HG03039 (cell line): Measurements from ENCODE around the gene IL16.

Experiments
- ATAC-seq: cut with Tn5 transposase; IDR thresholded peaks from one replicate; pipeline ENCODE4 v1.9.1; 2021; ENCODE audit warnings: mild to moderate bottlenecking, moderate library complexity; ENCODE audit not compliant: unreplicated experiment

IL16 gene

DNA sequence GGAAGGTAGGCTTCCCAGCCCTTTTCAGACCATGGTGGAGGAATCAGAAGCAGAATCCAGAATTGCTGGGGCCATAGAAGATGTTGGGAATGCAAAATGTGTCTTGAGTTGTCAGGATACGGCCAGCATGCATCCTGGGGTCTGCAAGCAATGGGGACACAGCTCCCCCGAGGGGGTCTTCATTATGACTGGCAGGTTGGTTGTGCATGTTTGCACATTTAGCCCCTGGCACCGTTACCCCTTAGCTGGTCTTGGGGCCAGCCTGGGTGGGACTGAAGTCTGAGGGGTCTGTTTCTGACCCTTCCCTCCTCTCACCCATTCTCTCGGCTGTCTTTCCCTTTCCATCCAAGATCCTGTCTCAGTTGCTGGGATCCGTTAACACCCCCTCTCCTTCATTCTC lies 76.5 kb downstream of the IL16 start:
- no peak for ATAC-seq

GRCh38 chr15:81273855-81274254 lies 77.2 kb downstream of the IL16 start:
- ATAC-seq: no peak

- ATAC-seq: no peak
These were observed 77.6 kb downstream of the IL16 start for GRCh38 chr15:81274255-81274654.

DNA sequence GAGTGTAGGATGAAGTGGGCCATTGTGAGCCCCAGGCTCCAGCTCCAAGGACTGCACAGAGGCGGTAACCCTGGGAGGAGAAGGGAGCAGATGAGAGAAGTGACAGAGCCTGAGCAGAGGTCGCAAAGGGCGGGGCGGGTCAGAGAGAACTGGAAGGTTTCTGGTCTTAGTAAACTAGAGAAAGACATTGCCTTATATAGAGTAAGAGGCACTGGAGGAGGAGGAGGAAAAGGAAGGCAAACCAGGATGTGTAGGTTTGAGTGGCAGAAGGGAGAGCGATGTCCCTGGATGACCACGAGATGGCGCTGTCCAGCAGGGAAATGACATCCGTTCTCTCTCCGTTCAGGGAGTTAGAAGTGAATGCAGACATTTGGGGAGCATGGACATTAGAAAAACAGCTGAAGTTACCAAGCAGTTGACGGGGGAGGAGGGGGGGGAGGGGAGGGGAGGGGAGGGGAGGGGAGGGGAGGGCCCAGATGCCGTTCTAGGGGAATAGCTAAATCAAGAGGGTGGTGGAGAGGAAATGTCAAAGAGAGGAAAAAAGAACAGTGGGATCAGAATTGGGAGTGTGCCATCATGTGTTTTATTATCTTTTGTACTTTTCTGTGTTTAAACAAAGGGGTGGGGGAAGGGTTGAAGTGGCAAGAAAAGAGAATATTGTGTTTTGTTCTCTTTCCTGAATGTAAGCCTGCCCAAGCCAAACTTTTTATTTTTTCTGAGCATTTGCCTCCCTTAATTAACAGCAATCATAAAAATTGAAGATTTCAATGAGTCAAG lies 78.4 kb downstream of the IL16 start:
- ATAC-seq: peak; percentile 75

DNA sequence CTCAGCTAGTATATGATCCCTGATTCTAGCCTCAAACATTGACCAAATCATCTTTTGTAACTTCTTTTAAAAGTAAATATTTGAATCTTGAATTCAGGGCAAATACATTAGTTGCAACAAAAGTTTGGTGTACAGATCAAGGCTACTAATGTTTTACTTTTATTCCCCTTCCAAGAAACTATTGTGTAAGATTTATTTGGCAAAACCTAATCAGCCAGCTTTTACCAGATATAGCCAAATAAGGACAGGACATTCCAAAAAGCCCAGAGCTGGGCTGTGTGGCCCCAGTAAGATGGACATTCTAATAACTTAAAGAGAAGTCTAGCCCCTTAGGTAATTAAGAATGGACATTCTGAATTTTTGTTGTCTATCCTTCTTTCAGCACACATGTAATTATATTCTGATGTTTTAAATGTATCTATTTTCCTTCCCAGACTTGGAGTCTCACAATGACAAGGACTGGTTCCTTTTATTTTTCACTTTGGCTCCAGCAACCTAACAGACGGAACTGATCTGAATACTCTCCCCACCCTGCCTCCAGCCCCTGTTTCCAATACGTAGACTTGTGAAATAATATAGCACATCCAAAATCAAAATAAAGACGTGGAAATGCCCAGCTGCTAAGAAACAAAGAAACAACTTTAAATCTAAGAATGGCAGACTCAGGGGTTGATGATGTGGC lies 79.2 kb downstream of the IL16 start:
- no peak for ATAC-seq

GRCh38 chr15:81276967-81277366 lies 80.3 kb downstream of the IL16 start:
- no peak for ATAC-seq

- ATAC-seq: no peak
These were observed 81.2 kb downstream of the IL16 start for GRCh38 chr15:81277851-81278250.

DNA sequence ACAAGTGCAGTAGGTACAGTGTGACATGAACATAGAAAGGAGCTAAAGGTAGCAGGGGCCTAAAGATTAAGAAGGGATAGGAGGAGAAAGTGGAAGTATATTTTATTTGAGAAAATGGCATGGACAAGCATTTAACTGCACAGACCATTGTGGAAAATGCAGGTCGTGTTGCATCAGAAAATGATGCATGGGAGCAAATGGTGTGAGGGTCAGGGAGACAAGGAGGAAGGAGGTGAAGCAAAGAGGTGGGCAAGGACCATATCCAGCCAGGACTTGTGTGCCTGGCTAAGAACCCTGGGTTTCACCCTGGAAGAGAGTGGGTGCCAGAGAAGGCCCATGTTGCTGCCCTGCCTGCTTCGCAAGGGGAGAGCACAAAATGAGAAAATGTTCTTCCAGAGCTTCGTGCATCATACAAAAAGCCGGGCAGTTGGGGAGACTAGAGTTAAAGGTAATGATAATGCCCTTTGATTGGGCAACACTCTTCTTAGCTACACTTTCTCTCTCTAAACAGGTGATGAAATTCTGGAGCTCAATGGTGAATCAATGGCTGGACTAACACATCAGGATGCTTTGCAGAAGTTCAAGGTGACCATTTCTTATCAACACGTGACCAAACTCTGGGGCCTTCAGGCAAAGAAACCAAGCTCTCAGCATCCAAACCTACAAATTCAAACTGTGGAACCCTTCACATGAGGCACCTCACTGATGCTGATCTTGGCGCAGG lies 81.8 kb downstream of the IL16 start:
- no peak for ATAC-seq

DNA sequence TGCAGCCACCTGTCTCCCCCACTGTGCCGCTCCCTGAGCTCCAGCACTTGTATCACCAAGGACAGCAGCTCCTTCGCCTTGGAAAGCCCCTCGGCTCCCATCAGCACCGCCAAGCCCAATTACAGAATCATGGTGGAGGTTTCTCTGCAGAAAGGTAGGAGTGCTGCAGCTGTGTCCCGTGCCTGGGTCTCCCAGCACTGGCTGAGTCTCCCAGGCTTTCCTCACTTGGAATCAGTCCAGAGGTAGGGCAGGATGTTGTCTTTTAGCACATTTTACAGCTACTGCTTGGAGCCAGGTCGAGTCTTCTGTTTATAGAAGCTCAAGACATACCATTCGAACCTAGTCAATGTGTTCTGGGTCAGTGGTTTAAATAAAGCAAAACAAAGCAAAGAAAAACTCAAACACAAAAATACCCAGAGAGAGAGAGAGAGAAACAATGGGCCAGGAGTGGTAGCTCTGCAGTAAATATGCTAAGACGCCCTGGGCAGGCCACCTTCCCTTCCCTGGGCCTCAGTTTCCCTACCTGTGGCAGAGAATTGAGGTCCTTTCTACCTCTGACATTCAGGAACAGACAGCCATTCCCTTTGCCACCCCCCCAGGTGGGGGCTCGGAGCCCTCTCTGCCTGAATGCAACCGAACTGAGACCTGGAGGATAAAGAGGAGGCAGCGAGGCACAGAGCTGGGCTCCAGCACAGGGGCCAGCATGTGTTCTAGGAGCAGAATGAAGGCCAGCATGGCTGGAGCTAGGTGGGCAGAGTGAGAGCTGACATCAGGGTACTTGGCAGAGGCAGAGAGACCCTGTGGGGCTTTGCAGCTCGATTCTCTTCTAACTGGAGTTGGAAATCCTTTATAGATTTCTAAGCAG lies 83.2 kb downstream of the IL16 start:
- no peak for ATAC-seq

DNA sequence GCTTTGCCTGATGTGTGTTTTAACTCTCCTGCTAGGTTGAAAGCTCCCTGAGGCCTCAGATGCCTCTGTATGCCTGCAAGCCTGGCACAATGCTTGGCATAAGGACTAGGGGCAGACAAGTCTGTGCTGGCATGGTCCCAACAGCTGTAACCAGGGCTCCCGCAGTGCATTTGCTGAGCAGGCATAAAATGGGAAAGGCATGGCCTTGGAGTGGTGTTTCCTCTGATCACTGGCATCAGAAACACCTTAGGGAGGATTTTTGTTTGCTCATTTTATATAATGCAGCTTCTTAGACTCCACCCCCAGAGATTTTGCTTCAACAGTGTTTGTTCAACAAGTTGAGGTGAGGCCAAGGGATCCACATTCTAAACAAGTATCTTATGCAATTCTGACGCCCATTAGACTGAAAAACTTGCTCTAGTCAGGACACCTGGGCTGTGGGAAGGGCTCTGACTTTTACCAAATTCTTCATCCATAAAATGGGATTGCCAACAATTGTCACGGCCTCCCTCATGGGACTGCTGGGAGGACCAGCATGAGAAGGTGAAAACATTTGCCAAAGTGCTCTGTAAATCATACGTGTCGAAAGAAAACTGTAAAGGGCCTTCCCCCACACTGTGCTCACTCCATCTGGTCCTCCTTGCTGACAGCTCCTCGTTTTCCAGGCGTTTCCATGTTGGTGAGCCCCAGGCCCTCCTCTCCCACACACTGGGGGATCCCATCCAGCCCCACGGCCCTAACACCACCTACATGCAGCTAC lies 84.2 kb downstream of the IL16 start:
- no peak for ATAC-seq

DNA sequence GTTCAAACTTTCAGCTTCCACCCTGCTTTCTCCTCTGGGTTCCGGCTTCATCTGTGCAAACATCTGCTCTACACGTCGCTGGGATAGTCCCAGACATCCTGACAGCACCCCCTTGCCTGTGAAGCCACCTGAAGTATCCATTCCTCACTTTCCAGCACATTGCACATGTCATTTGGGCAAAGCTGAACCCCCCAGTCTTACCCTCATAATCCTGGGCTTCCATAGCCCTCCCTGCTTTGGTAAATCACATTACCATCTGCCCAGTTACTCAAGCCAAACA lies 84.7 kb downstream of the IL16 start:
- ATAC-seq: no peak

GRCh38 chr15:81281766-81282605 lies 85.3 kb downstream of the IL16 start:
- no peak for ATAC-seq

GRCh38 chr15:81282606-81282895 lies 85.9 kb downstream of the IL16 start:
- no peak for ATAC-seq

- no peak for ATAC-seq
These were observed 86.2 kb downstream of the IL16 start for GRCh38 chr15:81282911-81283310.

DNA sequence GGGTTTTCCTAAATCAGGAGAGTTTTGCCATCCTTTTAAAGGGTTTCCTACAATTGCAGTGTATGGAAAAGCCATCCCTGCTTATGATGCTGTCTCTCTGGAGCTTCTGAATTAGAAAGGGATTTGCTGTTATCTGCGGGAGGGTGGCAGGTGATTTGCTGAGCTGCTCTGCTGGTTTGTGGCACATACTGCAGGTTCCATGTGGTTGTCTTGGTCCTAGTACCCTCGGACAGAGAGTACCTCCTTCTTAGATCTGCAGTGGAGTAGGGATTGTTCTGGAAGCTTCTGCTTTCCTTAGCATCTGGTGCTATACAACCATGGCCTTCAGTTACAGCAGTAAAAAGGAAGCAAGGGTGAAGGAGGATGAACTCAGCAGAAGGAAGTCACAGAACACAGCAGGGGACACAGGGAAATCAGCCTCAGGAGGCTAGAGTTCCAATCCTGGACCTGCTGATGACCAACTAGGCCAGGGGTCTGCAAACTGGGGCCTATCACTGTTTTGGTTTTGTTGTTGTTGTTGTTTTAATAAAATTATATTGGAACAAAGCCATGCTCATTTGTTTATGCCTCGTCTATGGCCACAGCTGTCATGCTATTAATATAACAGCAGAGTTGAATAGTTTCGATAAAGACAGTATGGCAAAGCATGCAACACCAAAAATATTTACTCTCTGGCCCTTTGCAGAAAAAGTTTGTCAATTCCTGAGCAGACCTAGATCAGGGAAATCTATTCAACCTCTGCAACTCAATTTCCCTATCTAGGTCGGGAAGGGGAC lies 87.8 kb downstream of the IL16 start:
- no peak for ATAC-seq

DNA sequence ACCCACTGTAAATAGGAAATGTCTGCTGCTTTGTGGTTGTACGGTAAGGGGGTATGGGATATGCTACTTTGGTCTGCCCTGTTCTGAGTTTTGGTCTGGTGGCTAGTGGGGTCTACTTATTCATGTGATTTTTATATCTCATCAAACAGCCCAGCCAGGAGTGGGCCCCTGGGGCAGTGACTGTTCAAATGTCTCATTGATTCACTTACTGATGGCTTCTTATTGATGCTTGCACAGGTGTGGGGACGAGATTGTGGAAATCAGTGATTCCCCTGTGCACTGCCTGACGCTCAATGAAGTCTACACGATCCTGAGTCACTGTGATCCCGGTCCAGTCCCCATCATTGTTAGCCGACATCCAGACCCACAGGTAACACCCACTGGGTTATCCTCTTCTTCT lies 88.8 kb downstream of the IL16 start:
- ATAC-seq: no peak

GRCh38 chr15:81286621-81287121 lies 90.0 kb downstream of the IL16 start:
- no peak for ATAC-seq

DNA sequence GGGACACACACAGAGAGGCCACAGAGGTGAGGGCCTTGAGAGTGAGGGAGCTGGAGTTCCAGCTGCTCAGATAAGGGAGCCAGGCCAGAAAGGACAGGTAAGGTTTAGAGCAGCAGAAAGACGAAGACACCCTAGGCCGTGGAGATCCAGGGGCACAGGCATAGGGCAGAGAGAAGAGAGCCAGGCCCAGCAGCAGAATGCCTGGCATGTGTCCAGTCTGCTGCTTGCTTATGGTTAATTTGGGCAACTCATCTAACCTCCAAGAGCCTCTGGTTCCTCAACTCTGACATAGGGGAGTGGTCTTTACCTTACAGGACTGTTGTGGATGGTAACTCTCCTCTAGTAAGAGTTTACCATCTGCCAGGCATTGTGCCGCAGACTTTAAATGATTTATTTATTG lies 91.4 kb downstream of the IL16 start:
- ATAC-seq: no peak

- no peak for ATAC-seq
These were observed 91.9 kb downstream of the IL16 start for GRCh38 chr15:81288616-81289015.
